A172 (cell line): ENCODE measurements around the gene PPP2R5E. TPM values are rescaled to one million over a fixed set of nuclear protein-coding genes. Genes with fewer than 3 reads are reported as not detected.
A peak's percentile ranks its signal among the peaks of the same experiment; 100 is the strongest.
"Not testable (repeated sequence)": the region's sequence is repeated elsewhere in the genome, so short reads cannot be mapped to it uniquely, and the experiment has no call there.

ENCODE experiments used
- DNase-seq: peaks from one replicate; pipeline ENCODE4 v3.0.0-alpha.2; 2015; ENCODE audit warnings: low spot score
- total RNA-seq: library from RNA; depleted of rRNA; stranded (reverse); fragments of >200 nt; shearing (Covaris generic); gene quantifications from 2 replicates; pipeline ENCODE4 v1.2.3, GENCODE V29; 2014; rRNA removed

PPP2R5E gene
- total RNA-seq, 1 experiment from 2014 or later, result 12.6 TPM

DNA sequence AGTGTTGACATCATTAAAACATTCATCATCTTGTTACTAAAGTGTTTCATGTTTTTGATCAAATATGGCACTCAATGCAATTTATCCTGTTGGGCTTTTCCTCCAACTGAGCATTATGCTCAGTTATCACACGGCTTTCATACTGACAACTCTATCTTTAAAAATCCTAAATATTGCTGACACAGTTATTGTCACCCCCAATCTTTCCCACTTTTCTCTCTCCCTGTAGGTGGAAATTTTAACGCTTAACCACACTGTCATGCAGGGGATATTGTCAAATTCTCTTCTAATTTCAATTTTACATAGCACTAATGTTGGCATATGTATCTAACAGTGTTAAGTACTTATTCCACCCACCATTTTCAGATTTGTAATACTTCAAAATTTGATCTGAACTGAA is 164.7 kb downstream of the PPP2R5E start:
- DNase-seq, result no peak

DNA sequence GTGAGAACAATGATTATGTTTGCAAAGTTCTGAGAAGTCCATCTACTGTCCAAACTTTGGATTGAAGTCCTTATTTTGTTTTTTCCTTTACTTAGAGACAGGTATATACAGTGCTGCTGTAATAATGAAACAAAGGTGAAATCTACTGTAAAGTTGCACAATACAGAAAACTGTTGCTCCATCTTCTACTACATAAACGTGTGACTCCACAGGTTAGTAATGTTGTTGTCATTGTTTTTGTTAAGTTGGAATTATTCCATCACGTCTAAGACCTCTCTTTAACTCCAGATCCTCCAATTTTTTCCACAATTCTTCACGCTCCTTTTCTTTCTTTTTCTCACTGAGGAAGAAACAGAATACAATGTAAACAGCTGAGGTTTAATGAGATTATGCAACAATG is 167.4 kb downstream of the PPP2R5E start:
- DNase-seq, result no peak

GRCh38 chr14:63371613-63372012 is 171.6 kb downstream of the PPP2R5E start:
- DNase-seq, result not testable (repeated sequence)

DNA sequence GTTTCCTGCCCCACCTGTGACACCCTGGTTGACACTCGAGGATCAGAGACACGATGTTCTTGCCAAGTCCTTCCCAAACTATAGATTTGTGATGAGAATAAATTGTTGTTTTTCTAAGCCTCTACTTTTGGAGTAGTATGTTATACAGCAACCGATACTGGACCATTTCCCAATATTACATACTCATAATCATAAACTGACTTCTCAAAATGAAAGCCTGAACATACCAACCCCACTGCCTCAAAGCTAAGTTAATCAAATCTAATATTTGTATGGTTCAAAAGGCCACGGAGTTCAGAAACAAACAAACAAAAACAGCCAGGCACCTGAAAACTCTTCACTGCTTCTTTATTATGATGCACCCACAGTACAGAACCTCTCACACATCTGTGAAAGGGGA is 172.1 kb downstream of the PPP2R5E start:
- no peak for DNase-seq

DNA sequence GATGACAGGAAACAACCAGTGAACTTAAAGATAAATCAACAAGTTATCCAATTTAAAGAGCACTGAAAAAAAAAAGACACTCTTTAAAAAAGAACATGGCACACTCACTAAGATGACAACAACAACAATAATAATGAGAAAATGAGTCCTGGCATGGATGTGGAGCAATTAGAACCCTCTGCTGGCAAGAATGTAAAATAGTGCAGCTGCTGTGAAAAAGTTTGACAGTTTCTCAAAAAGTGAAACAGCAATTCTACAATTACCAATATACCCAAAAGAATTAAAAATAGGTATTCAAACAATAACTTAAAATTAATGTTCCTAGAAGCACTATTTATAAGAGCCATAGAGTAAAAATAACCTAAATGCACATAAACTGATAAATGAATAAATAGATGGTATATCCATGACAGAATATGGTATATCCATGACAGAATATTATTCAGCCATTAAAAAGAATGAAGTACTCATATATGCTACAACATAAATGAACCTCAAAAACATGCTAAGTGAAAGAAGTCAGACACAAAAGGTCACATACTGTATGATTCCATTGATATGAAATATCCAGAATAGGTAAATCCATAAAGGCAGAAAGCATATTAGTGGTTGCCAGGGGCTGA is 175.3 kb downstream of the PPP2R5E start:
- no peak for DNase-seq

DNA sequence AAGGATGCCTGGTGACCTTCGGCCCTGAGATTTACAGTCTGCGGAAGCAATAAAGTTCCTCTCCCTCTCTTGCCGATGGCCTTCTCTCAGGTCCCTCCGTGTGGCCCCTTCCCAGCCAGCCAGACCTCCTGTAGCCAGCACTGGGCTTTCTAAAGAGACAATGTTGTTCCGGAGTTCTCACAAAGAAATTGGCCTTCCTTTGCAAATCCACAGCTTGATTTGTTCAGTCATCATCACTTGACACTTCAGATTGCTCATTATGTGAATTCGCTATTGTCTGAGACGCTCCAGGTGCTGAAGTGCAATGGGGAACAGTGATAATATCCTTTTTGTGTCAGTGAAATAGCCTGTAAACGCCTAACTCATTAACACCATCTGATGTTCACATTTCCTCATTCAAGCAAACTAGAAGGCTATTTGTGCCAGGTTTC is 180.8 kb downstream of the PPP2R5E start:
- DNase-seq, result no peak

GRCh38 chr14:63361790-63362189 is 181.4 kb downstream of the PPP2R5E start:
- no peak for DNase-seq

- DNase-seq, result no peak
These were observed 185.3 kb downstream of the PPP2R5E start for GRCh38 chr14:63357841-63358240.

DNA sequence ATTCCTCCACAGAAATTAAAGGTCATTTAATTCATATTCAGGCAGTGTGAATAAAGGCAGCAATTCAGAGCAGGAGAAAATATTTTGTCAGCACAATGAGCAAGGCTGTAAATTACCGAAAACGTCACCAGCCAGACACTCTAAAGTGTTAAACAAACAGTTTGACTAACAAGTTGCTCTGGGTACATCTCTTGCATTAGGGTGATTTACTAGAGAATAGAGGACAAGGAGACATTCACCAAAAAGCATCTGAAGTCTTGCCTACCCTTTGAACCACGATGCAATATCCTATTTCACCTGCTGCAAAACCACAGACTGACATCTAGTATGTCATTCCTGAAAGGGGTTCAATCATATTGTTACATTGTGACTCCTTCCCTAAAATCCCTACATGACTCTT is 197.4 kb downstream of the PPP2R5E start:
- peak; percentile 6 for DNase-seq

DNA sequence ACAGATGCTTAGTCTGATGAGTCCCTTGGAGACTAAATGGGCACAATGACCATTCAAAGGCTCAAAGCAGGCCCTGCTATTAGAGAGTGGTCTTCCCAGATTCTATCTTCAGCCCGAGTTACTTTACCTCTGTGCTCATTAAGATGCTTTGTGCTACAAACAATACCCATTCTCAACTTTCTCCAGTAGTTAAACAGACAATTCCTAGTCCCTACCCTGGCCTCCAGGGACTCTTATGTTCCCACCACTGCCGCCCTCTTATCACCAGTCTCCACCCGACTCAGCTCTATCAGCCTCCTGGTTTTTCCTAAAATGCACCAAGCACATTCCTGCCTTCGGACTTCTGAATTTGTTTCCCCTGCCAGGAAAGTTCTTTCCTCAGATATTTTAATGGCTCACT is 198.8 kb downstream of the PPP2R5E start:
- DNase-seq, result no peak

GRCh38 chr14:63343878-63344277 is 199.3 kb downstream of the PPP2R5E start:
- no peak for DNase-seq

GRCh38 chr14:63342371-63342770 is 200.8 kb downstream of the PPP2R5E start:
- DNase-seq, result no peak

- no peak for DNase-seq
These were observed 214.1 kb downstream of the PPP2R5E start for GRCh38 chr14:63328787-63329737.

GRCh38 chr14:63326840-63327239 is 216.3 kb downstream of the PPP2R5E start:
- DNase-seq, result no peak

GRCh38 chr14:63322897-63323573 is 220.1 kb downstream of the PPP2R5E start:
- DNase-seq, result peak; percentile 4

DNA sequence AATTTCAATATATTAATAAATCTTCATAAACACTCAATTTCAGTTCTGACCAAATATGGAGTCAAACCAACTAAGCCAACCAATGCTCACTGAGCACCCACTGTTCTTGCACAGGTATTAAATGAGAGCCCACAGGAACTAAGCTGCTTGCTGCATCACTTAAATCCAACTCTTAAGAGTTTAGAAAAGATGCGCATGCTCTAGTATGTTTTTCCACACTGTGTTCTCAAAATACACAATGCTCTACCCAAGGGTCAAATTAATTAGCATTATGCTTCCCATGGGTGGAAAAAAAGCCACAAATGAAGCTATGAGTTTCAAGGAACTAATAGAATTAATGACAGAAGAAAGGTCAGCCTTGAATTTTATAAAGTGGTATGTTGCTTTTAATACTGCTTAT is 220.7 kb downstream of the PPP2R5E start:
- no peak for DNase-seq

Other genes with a start within 250 kb of the PPP2R5E start
- not detected in 2 replicates for gene GPHB5, start 224.4 kb downstream of the PPP2R5E start, total RNA-seq
- gene WDR89, start 98.5 kb upstream of the PPP2R5E start, total RNA-seq, result 10.3 and 13.0 TPM in 2 replicates
- 26.2 and 28.1 TPM in 2 replicates for gene SGPP1, start 184.7 kb upstream of the PPP2R5E start, total RNA-seq